Sigmoid colon (tissue), 4 donors: Measurements from ENCODE around the gene RPA3.

Experiments used
- CTCF ChIP-seq, 4 experiments: fragments of 450-650 bp in 3 of 4; fragments of 200-600 bp in 1 of 4; IDR thresholded peaks; one replicate each; pipeline ENCODE4 v1.5.1; 2016 to 2019; ENCODE audit warnings: antibody characterized with exemption in 4 of 4, mild to moderate bottlenecking in 3 of 4, moderate library complexity in 2 of 4
- EP300 ChIP-seq, 4 donors: sonication (generic); formaldehyde crosslinking; IDR thresholded peaks; one replicate each; pipeline ENCODE4 v1.6.1; 2017; ENCODE audit warnings: antibody characterized with exemption in 4 of 4
- POLR2AphosphoS5 ChIP-seq, 4 donors: sonication (generic); formaldehyde crosslinking; IDR thresholded peaks; one replicate each; pipeline ENCODE4 v1.6.1; 2017; ENCODE audit warnings: antibody characterized with exemption in 4 of 4

- TF ChIP-seq POLR2AphosphoS5 (IDR thresholded peaks at IDR 0.05) = no peak
- TF ChIP-seq CTCF (IDR thresholded peaks at IDR 0.05) = no peak
- no peak for TF ChIP-seq EP300 (IDR thresholded peaks at IDR 0.05)
Measured at GRCh38 chr7:7739204-7740036, 21.0 kb upstream of the RPA3 start.
